Measurements from ENCODE around the gene KRTAP10-7. TPM values are rescaled to one million over a fixed set of nuclear protein-coding genes. Genes with fewer than 3 reads are reported as not detected.

Gene KRTAP10-7
- total RNA-seq, 1 experiment from 2014 or later = not detected

GRCh38 chr21:44571296-44571695 lies 29.1 kb upstream of the KRTAP10-7 start:
- H2BK120ac ChIP-seq (ENCODE audit: low read depth, low read length, poor library complexity, severe bottlenecking) = no peak overlapping the region
- H2BK15ac ChIP-seq (ENCODE audit: low read depth, low read length) = no peak overlapping the region
- DNase-seq = no peak
- H3K27me3 Mint-ChIP-seq (ENCODE audit: low read depth) = peaks cover 23% of the 10 kb centered on the region
- no peak overlapping the region for H4K91ac ChIP-seq (ENCODE audit: insufficient read length, low read depth, low read length)
- no peak overlapping the region for H3K56ac ChIP-seq (ENCODE audit: insufficient read length, low read depth, low read length)
- no CpG with 5 or more reads among the region's 4 CpGs for WGBS (ENCODE audit: extremely low coverage, insufficient read length, low lambda C conversion rate)
- no peaks in the 10 kb centered on the region for H3K4me1 ChIP-seq (ENCODE audit: insufficient read depth, low read length)
- no peaks in the 10 kb centered on the region for H3K23me2 ChIP-seq (ENCODE audit: insufficient read length, low read depth, low read length, poor library complexity, severe bottlenecking)
- H3K18ac ChIP-seq (ENCODE audit: insufficient read length, low read depth, low read length) = no peak overlapping the region
- no peak overlapping the region for H4K5ac ChIP-seq (ENCODE audit: insufficient read length, low read depth, low read length)
- H3K79me2 ChIP-seq (ENCODE audit: insufficient read depth, low read length) = no peaks in the 10 kb centered on the region
- H3K23ac ChIP-seq (ENCODE audit: insufficient read length, low read depth, low read length) = no peak overlapping the region
- no peak overlapping the region for H2AK5ac ChIP-seq (ENCODE audit: insufficient read length, low read length)
- H3K4me3 Mint-ChIP-seq = no peak overlapping the region
- no peak overlapping the region for H3K9ac ChIP-seq (ENCODE audit: extremely low read depth, insufficient read length, low read length)
- no peak overlapping the region for H3K14ac ChIP-seq (ENCODE audit: insufficient read depth, low read length)
- H2BK20ac ChIP-seq (ENCODE audit: low read depth, low read length, poor library complexity, severe bottlenecking) = no peak overlapping the region
- TF ChIP-seq CTCF (conservative IDR thresholded peaks at IDR 0.05) = no peak
- H2BK12ac ChIP-seq (ENCODE audit: insufficient read length, low read depth, low read length) = no peak overlapping the region
- H3K27ac Mint-ChIP-seq = peak overlapping the region in 1 of 3 experiments; percentile 14; a peak in 1 of 7 replicates
- no peaks in the 10 kb centered on the region for H3K27me3 ChIP-seq (ENCODE audit: insufficient read depth, low read length)
- no peak overlapping the region for H3K4me2 ChIP-seq (ENCODE audit: insufficient read depth, insufficient read length, low read length)
- no peak overlapping the region for H3T11ph ChIP-seq (ENCODE audit: low read length)
- H3K9me3 ChIP-seq (ENCODE audit: control insufficient read depth, low read depth, low read length) = no peaks in the 10 kb centered on the region
- H2BK5ac ChIP-seq (ENCODE audit: insufficient read length, low read length) = no peak overlapping the region
- H3K79me1 ChIP-seq (ENCODE audit: insufficient read depth, low read depth, low read length, poor library complexity, severe bottlenecking) = no peaks in the 10 kb centered on the region
- H3K4me1 Mint-ChIP-seq = peaks cover 5 to 12% of the 10 kb centered on the region in 2 experiments
- H4K20me1 ChIP-seq (ENCODE audit: control insufficient read depth, insufficient read depth, insufficient read length) = no peaks in the 10 kb centered on the region
- H4K8ac ChIP-seq (replicated peaks; ENCODE audit: insufficient read length, low read depth, low read length) = no peak overlapping the region
- no peak overlapping the region for H3K27ac ChIP-seq (ENCODE audit: insufficient read length, low read depth, low read length)
- H2AFZ ChIP-seq (ENCODE audit: low read length) = no peak overlapping the region
- peaks cover 3 to 22% (median 3%) of the 10 kb centered on the region in 3 experiments; a peak in 5 of 7 replicates for H3K36me3 Mint-ChIP-seq (ENCODE audit: insufficient read depth in 1 of 3, low read depth in 3 of 3)
- H3K4ac ChIP-seq (ENCODE audit: low read depth, low read length) = no peak overlapping the region
- H3K9me3 Mint-ChIP-seq = peaks cover 19 to 23% of the 10 kb centered on the region in 2 experiments

Measured in H9 (cell line).